ENCODE results near the gene KIF26A.

Gene KIF26A

DNA sequence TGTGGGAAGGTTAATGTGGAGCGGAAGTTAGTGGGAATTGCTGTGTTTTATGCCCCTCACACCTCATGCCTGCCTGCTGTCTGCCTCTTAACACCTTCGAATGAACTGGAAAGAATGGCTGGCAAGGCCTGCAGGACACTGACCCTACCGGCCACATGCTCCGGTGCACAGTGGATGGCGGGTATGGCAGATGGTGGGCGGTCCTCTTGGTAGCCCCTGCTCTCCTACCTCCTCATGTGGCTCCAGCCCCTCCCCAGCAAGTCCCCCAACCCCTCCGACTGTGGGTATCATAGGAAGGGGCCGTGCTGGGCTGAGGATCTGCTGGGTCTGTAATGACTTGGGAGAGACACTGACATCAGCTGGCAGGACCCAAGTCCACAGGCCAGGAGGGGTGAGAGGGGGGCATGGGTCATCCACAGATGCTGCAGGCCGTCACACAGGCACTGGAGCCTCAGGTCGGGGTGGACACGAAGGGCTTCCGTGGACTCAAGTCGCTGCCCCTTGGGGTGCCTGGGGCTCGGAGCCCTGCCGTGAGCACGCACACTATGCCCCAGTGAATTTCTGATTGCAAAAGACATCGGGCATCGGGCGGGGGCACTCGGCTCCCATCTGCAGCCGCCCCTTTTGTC lies 77.4 kb downstream of the KIF26A start:
- TF ChIP-seq ZFX (IDR thresholded peaks at IDR 0.05) = no peak
- TF ChIP-seq, protein P1, sequence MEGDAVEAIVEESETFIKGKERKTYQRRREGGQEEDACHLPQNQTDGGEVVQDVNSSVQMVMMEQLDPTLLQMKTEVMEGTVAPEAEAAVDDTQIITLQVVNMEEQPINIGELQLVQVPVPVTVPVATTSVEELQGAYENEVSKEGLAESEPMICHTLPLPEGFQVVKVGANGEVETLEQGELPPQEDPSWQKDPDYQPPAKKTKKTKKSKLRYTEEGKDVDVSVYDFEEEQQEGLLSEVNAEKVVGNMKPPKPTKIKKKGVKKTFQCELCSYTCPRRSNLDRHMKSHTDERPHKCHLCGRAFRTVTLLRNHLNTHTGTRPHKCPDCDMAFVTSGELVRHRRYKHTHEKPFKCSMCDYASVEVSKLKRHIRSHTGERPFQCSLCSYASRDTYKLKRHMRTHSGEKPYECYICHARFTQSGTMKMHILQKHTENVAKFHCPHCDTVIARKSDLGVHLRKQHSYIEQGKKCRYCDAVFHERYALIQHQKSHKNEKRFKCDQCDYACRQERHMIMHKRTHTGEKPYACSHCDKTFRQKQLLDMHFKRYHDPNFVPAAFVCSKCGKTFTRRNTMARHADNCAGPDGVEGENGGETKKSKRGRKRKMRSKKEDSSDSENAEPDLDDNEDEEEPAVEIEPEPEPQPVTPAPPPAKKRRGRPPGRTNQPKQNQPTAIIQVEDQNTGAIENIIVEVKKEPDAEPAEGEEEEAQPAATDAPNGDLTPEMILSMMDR (conservative IDR thresholded peaks at IDR 0.05) = no peak
- H3K27ac ChIP-seq = no peak overlapping the region

DNA sequence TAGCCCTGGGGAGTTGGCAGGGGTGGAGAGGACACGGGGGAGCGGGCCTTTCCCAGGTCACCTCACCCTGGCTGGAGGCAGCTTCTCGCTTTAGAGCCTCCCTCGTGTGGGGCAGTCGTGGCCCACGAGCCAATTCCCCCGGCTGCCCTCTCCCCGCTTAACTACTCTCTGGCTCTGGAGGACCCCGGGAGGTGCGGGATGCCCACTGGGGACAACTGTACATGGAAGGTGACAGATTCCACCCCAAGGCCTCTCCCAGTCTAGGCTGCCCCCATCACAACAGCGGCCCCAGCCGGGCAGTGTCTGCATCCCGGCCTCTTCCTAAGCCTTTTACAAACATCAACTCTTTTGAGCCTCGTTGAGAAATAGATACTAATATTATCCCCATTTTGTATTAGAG lies 78.1 kb downstream of the KIF26A start:
- TF ChIP-seq, protein P1 (conservative IDR thresholded peaks at IDR 0.05) = no peak
- no peak for TF ChIP-seq ZFX (IDR thresholded peaks at IDR 0.05)
- no peak overlapping the region for H3K27ac ChIP-seq

DNA sequence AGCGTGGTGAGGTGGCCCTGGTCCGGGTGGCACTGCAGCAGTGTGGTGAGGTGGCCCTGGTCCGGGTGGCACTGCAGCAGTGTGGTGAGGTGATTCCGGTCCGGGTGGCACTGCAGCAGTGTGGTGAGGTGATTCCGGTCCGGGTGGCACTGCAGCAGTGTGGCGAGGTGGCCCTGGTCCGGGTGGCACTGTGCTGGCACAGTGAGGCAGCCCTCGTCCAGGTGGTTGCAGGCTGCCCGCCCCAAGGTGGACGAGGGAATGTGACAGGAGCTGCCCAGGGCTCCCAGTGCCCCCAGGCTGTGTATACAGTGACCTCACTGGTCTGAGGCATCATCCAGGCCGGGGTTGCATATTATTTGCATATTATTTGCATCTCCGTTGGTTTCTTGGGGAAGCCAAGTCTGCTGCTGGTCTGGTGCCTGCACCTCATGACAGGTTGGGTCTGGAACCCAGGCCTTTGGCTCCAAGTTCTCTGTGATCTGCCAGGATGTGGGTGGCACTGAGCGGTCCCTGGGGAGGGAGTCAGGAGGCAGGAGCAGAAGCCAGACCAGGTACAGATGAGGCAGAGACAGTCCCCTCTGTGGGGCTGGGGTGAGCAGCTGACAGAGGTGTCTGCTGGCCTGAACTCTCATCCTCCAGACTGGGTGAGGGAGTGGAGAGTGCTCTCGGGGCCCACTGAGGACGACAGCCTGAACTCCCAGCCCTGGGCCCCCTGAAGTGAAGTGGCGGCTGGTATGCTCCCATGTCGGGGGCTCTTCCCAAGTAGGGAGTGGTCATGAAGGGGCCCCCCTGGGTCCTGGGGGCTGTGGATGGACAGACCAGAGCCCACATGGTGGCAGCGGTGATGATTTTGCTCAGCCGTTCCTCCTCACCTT lies 79.3 kb downstream of the KIF26A start:
- H3K27ac ChIP-seq = no peak overlapping the region
- no peak for TF ChIP-seq ZFX (IDR thresholded peaks at IDR 0.05)
- TF ChIP-seq, protein P1 (conservative IDR thresholded peaks at IDR 0.05) = no peak

DNA sequence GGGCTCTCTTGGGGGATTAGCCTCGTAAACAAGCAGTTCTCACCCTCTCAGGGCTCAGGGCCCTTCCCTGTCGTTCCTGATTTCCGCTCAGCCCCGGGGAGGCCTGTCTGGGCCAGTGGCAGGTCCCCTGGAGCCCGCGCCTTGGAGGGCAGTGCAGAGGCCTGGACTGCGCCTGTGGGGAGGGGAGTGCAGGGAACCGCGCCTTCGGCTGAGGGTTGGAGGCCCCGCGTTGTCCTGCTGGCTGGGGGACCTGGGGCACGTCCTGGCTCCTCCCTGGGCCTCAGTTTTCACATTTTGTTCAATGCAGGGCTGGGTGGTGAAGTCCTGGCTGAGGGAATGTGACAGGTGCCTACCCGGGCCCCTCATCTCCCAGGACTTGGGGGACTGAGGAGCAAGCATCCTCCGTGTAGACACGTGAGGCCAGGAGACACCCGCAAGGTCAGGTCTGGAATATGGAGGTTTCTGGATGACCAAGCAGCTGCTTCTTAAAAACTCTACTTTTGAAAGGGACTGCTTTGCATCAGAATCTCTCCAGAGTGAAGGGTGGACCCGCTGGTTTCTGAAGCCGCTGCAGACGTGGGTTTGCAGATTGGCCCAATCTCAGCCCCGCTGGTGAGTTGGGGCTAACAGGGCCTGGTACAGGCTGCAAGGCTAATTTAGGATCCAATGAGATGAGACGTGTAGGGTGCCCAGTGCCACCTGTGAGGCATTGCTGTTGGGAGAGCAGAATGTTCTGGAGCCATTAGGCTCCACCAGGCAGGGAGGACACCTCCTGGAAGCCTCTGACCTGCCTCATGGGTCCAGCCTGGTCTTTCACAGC lies 80.2 kb downstream of the KIF26A start:
- no peak for TF ChIP-seq ZFX (IDR thresholded peaks at IDR 0.05)
- TF ChIP-seq, protein P1 (conservative IDR thresholded peaks at IDR 0.05) = no peak
- H3K27ac ChIP-seq = no peak overlapping the region

DNA sequence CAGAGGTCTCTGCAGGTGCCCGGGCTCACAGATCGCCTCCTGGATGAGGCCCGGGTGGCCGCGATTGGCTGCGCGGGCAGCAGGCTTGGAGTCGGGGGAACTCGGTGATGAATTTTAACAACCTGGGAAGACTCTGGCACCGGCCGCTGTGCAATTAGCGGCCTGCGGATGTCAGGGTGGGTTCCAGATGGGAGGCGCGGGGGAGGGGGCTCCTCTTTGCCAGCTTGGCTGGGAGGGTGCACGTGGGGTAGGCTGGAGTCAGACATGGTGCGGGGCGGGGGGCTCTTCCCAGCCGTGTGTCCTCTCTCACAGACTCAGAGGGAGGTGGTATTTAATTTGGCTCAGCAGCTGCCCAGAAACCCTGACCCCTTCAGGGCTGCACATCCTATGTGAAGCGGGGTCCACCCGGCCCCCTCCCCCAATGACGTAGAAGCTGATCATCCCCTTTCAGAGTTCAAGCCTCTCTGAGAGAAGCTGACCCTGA lies 81.4 kb downstream of the KIF26A start:
- TF ChIP-seq, protein P1 (conservative IDR thresholded peaks at IDR 0.05) = no peak
- TF ChIP-seq ZFX (IDR thresholded peaks at IDR 0.05) = no peak
- no peak overlapping the region for H3K27ac ChIP-seq

DNA sequence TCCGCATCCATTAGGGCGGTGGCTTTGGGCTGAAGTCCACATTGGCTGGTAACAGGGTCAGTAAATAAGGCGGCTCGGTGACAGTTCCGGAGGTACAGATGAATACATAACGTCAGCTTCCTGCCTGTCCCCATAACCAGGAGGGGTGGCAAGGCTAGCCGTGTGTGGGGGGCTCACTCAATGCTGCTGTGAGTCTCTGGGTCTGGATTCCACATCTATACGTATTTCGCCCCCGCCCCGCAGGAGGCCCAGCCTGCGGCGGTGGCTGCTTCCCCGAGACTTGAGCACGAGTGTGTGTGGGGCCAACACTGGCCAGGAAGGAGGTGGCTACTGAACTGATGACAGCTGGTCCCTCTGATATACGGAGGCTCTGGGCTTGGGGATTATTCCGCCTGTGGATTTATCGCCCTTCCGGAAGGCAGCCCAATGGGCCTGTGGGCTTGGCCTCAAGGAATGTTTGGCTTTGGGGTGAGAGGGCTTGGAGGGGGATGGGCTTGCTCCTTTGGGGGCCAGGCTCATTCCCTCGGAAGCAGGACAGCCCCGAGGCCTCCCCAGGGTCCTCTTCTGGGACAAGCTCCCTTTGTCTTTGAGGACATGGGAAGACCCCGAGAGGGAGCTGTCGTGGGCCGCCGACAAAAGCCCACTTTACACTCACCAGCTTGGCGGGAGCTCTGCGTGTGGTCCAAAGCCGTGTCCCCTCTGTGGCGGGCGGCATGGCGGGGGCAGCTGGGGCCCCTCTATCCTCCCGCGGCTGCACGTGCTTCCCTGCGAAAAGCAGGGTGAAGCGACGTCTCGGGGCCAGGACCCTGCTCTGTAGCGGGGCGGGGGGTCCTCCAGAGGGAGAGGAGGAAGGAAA lies 82.1 kb downstream of the KIF26A start:
- no peak for TF ChIP-seq ZFX (IDR thresholded peaks at IDR 0.05)
- TF ChIP-seq, protein P1 (conservative IDR thresholded peaks at IDR 0.05) = no peak
- H3K27ac ChIP-seq = no peak overlapping the region
